GM04504 (cell line): ENCODE measurements around the gene NCK2.
A peak's percentile ranks its signal among the peaks of the same experiment; 100 is the strongest.

Experiments
- DNase-seq: peaks from one replicate; pipeline ENCODE4 v3.0.0-alpha.2; 2012; ENCODE audit warnings: low read depth

NCK2 gene

DNA sequence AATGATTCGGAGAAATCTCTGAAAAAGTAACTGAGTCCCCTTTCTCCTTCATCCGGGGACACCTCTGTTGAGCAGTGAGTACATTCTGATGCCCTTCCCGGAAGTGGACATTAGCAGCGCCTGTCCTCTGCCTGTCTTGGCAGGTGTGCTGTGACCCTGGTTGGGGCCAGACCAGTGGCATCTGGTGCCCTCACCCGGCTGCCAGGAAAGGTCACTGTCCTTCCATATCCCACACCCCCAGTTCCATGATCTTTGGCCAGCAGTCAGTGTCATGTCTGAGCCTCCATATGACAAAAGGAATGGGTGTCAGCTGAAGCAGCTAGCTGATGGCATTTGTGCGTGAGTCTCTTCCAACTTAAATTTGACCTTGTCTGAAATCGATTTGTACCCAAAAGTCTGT is 128.1 kb downstream of the NCK2 start:
- no peak for DNase-seq

DNA sequence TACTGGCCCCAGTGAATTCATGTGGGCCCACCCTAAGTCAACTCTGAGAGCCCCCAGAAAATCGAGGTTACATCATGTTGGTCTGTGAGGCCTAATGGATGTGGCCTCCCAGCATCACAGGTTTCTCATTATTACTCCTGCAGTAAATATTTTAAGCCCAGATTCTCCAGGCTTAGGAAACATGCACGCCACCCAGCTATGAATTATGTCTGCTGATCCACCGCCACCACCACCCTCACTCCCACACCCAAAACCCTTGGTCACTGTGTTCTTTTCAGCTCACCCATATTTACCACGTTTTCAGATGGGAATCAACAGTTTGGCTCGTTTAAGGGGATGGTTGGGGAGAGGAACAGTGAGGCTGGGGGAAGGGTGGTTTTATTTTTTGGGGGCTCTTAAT is 128.6 kb downstream of the NCK2 start:
- no peak for DNase-seq

DNA sequence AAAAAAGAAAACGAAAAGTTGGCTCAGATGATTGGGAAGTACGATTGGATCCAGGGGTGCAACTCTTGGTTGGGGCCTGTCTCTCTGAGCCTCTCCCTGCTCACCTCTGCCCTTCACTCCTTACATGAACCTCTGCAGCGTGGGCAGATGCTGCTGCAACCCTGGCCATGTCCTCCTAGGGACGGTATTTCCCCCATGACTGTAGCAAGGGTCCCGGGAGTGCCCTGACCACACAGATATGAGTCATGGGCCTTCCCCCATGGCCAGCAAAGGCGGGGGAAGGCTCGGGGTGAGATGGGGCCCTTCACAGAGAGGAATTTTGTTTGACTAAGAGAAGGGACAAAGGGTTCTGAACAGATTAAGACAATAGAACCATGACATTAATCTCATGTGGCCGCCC is 129.0 kb downstream of the NCK2 start:
- peak; percentile 14 for DNase-seq

DNA sequence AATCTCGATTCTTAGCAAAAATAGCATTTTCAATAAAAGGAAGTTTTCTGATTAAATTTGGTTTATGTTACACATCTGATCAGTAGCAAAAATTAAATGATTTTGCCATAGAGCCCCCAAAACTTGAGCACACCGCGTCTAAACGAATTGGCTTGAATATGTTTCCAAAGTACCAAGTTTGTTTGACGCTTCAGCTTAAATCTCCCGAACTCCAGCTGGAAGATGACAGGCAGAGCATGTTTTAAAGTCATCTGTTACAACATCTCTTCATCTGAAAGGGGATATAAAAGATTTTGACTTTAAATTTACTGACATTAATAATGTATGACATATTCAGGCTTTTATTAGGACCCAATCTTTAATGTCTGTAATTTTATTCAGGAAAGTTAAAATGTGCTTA is 129.8 kb downstream of the NCK2 start:
- no peak for DNase-seq

DNA sequence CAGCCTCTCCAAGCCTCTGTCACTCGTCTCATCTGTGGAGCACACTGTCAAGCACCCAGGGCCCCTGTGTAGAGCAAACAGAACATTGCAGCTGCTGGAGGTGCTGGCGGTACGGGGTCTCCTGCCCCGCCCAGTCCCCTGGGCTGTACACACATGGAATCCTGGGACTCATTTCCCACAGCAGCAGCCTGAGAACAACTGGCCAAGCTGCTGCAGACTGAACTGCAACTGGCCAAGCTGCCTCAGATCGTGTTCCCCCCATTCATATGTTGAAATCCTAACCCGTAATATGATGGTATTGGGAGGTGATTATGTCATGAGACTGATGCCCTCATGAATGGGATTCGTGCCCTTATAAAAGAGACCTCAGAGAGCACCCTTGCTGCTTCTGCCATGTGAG is 130.5 kb downstream of the NCK2 start:
- no peak for DNase-seq

DNA sequence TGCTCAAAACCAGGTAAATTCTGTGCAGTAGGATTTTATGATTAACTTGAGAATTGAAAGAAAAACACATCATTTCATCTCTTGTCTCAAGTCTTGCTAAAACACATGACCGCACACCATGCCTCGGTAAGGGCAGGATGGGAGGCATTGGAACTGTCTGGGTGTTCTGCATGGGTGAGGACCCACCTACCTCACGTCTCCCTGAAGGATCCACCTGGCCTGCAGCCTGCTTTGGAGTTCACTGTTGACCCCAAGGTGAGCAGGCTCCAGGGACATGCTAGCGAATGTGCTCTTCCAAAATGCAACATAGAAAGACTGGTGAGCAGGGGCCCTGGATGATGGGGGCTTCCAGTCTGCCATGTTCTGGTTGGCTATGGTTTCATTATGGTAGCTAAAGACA is 131.5 kb downstream of the NCK2 start:
- DNase-seq, result no peak

DNA sequence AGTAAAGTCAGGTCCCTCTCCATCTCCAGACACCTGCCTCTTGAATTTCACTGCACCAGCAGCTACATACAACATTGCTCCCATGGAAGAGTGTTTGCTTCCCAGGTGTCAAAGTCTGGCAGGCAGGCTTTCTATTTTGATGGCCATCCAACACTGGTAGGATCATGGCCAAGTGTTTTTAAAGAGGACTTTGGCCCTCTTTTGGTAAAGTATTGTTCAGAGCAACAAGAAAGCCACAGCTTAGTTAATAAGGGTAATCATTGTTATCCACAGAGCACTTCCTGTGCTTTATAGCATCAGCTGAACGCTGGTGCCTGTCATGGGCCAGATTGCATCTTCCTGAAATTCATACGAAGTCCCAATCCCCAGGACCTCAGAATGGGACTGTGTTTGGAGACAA is 133.2 kb downstream of the NCK2 start:
- DNase-seq, result no peak

DNA sequence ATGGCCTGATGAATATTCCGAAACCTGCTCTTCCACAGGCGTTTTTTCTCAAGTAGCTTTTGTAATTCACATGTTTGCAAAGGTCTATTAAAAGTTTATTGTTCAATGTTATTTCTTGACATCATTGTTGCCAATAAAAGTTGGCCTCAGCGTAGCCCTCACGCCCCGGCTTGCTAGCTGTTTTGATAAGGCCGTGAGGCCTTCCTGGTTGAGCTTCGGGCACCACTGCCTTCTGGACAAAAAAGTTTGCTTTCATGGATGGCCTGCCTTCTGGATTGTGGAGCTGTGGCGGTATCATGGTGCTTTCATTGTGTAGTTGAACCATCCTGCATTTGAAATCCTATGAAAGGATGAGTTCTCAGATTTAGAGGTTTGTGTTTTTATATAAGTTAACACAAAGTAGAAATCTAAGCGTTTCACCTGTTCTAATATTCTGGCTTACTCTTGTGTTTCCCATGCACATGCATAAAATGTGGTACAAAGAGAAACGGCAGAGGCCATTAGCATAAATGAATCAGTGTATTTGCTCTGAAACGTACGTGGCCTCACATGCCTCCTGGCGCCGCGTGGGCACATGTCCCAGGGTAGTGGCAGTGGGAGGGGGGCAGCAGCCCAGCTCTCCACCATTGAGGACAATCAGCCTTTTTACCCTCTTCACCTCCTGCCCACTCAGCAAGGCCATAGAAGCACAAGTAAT is 134.5 kb downstream of the NCK2 start:
- no peak for DNase-seq

DNA sequence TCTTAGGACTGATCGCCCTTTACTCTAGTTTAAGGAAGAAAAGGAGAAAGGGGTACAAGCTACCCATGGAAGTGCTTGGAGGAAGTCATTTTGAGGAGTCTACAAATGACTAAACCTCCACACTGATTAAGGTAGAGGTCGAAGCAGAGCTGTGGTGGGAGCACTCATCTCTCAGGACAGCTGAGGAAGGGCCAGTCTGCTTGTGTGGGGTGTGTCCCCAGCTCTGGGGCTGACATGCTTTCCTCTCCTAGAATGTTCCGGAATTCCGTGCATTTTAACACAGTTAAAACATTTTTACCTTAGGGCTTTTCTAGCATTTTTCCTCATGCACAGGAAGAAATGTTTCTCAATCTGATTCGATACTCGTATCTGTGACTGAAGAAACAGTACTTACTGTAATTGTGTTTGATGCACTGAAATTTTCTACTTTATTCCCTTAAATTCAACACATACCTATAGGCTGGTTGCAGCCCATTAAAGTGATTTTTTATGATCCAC is 135.1 kb downstream of the NCK2 start:
- DNase-seq, result no peak

DNA sequence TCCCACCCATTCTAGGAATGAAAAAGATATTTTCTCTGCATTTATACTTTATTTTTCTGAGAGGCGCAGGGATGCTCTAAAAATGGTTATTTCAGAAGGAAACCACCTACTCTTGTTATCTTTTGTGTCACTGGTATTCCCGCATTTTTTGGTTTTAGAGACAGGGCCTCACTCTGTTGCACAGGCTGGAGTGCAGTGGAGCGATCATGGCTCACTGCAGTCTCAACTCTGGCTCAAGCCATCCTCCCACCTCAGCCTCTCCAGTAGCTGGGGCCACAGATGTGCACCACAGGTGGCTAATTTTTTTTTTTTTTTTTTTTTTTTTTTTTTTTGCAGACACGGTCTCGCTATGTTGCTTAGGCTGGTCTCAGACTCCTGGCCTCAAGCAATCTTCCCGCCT is 135.9 kb downstream of the NCK2 start:
- no peak for DNase-seq

DNA sequence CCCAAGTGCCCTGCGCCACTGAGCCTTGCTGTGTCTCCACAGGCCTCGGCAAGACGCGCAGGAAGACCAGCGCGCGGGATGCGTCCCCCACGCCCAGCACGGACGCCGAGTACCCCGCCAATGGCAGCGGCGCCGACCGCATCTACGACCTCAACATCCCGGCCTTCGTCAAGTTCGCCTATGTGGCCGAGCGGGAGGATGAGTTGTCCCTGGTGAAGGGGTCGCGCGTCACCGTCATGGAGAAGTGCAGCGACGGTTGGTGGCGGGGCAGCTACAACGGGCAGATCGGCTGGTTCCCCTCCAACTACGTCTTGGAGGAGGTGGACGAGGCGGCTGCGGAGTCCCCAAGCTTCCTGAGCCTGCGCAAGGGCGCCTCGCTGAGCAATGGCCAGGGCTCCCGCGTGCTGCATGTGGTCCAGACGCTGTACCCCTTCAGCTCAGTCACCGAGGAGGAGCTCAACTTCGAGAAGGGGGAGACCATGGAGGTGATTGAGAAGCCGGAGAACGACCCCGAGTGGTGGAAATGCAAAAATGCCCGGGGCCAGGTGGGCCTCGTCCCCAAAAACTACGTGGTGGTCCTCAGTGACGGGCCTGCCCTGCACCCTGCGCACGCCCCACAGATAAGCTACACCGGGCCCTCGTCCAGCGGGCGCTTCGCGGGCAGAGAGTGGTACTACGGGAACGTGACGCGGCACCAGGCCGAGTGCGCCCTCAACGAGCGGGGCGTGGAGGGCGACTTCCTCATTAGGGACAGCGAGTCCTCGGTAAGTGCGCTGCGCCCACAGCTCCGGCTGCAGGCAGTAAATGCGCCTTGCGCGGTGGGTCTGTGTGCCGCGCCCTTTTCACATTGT is 136.8 kb downstream of the NCK2 start:
- DNase-seq, result no peak

DNA sequence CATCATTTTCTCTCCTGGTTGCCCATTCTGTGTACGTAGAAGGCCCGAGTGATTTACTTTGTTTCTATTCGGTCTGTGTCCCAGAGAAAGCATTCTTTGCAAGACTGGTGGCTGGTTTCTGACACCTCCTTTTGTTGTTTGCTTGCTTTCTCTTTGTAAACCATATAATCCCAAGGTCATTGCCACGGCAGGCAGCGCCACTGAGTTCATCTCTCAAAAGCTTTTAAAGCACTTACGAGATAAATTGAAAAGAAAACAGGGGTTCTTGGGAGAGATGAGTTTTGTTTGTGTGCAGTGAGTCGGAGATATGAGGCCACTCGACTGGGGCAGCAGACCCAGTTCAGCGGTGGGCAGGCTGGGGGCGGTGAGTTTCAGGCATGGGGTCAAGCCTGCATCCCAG is 137.6 kb downstream of the NCK2 start:
- no peak for DNase-seq

DNA sequence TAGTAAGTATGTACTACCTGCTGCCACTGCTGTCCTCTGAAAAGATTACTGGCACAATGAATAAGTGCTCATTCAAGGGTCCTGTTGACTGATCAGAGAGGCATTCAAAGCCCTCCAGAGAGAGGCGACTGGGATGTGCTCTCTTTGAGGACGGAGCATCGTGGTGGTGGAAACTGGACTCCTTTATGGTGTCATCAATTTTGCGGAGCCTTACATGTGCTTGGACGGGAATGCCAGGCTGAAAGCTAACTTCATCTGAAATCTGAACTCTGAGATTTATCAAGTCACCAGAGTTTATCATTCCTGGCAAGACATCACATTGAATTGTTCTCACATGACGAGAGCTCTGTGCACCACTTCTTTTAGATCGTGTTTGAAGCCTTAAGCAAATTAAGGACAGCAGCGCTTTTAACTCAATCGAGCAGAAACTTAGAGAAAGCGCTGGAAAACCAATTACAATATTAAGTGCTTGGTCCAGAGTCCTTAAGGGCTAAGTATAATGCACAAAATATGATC is 138.3 kb downstream of the NCK2 start:
- DNase-seq, result no peak

DNA sequence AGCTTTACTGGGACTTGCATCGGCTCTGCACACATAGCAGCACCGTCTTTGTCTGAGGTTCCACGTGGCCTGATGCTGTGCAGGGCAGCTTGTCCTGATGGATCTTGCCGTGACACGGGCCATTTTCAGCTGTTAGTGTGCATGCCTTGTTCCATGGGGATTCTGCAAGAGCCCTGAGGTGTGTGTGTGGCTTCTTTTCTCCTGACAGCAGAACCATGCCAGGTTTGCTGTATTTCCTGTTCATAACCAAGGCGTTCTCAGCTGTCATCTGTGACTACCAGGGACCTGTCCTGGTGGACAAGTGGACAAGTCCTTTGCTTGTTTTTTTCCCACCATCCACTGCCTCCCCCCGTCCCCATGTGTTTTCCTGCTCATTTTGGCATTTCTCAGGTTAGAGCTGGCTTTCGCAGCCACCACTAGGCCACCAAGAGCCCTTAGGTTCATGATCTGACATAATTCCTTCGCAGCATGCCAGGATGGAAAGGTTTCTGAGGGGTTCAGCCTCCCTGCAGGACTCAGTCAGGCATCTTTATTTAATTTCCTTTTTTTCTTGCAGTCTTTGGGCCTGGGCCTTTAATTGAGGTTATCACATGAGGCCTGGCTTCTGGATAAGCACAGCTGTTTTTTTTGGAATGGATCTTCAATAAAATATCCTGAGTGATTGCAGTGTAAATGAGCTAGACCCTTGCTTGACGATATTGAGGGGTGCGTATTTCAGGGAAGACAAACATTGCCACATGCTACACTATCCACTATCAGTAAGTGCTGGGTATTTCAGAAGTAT is 139.4 kb downstream of the NCK2 start:
- no peak for DNase-seq

DNA sequence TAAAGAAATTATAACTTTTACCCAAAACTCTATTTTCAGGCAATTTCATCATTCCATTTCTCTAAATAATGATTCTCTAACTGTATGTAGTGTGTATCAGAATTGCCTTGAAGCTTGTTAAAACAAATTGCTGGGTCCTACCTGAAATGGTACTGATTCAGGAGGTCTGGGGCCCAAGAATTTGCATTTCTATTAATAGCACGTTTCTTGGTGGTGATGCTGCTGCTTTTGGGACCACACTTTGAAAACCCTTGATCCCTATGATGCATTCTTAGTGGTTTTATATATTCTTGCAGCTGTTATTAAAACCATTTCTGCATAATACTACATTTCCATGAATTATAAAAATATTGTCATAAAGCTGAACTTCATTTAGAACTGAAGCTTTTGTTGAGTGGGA is 140.7 kb downstream of the NCK2 start:
- no peak for DNase-seq

DNA sequence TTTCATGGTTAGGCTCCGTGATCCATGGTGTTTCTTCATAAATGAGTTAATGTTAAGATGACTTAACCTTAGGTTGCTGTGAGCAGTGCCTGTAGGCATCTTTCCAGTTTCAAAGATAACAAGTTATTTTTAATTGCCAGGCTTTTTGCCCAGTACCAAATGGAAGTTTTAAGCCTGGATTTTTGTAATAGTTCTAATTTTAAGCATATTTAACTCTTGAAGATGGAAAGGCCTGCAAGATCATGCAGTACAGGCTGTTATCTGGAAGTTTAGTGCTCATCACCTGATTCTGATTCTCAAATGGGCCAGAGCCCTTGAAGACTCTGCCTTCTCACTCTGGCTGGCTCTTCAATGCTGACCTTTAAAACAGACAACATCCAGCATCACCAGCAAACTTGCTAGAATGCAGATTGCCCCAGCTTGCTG is 141.3 kb downstream of the NCK2 start:
- peak; percentile 38 for DNase-seq

DNA sequence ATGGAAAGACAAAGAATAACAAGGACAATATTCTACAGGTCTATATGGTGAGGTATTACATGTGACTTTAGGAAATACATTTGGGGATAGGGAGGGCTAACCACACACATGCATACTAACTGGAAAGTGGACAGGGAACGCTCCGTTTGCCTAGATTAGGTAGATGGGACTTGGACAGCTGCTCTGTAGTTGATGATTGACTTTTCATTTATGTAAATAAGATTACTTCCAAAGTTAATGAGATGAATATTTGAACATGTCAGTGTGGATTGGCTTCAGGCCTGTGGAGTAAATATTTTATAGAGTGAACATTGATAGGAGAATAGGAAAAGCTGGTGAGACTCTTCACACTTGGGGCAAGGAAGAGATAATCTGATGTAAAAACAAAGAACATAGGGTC is 142.0 kb downstream of the NCK2 start:
- DNase-seq, result no peak

DNA sequence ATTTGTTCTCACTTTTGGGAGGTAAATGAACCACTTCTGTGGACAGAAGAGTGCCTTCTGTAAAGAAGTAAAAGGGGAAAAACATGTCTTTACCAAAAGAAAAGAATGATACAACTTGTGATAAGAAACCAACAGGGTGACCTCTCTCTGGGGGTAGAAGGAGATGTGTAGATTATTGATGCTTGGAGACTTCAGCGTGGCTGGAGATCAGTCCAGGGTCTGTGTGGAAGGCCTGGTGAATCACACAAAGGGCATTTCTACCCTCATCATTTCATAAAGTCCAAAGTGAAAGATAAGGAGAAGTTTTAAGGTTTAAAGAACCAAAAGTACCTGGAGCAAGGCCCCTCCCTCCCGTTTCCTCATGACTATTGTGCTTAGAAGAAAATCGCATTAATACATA is 142.5 kb downstream of the NCK2 start:
- DNase-seq, result no peak

DNA sequence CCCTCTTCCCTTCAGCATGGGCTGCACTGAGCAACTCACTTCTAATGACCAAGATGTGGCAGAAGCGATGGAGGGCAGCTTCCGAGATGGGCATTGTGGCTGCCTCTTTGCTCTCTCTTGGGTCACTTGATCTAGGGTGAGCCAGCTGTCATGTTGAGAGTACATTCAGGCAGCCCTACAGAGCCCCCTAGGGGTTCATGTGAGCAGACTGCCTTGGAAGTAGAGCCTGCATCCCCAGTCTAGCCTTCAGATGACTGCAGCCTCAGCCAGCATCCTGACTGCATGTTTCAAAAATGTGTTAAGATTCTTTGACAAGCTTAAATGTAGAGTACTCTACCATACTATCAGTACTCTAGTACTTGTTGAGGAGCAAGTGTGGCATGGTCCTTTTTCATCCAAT is 143.9 kb downstream of the NCK2 start:
- DNase-seq, result no peak

DNA sequence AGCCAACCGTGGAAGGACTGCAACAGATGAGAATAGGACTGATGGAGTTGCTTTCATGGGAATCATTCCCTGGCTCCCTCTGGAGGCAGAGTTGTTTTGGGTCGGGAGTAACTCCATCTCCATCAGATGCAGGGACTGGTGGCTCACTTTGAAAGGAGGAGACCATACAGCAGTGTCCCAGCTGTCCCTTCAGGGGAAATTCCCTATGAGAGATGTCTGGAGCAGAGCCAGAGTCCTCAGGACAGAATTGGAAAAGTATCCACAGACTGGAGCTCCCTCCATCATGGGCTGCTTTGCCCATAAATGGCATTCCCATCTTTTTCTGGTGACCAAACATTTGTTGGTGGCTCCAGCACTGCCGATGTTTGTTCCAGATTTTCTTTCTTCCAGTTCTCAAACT is 144.3 kb downstream of the NCK2 start:
- DNase-seq, result no peak

DNA sequence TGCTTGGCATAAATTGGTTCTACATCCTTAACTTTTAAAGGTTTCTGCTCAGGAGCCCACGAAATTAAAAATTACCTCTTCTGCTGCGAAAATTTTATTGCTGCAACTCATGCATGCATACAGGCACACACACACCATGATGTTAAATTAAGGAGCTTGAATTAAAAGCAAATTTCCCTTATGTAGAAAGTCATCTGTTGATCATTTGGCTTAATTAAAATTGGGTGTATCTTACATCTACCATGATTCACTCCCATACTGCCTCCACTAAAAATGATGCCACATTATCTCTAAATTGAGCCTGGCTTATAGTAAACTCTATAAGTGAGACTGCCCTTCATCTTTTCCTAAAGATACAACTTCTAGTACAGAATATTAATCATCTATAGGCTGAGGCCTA is 145.4 kb downstream of the NCK2 start:
- no peak for DNase-seq

DNA sequence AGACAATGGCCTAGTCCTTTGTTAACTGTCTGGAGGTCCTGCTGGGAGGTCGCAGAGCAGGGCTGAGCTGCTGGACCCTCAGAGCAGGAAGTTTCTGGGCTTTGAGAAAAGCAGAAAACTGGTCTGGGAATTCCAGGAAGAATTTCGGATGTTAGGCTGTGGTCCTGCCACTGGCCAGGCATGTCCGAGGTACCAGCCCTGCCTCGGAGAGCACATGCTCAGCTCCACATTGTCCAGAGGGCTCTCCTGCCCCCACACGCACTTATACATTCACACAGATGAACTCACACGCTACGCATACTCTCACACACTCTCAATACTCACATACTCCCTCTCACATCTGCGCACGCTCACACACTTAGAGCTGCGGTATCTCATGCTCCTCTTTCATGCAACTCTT is 146.1 kb downstream of the NCK2 start:
- DNase-seq, result no peak
